ENCODE results near the gene RAB5IF. TPM values are rescaled to one million over a fixed set of nuclear protein-coding genes. Genes with fewer than 3 reads are reported as not detected.

Gene RAB5IF
- total and polyA plus RNA-seq, 10 donors: 67.8 to 131 (median 96.4) TPM

- peak; percentile 96 for DNase-seq
- Histone ChIP-seq H3K36me3 (peaks cover 0 to 9% (median 0%) of the 10 kb centered on the region in 6 donors), H3K4me1 (peaks cover 10 to 55% (median 40%) of the 10 kb centered on the region in 6 donors), H3K4me3 (peak within 1 kb of the TSS; percentile 69 to 92 (median 82)), H3K27ac (peak within 1 kb of the TSS; percentile 91 to 97 (median 95)), H3K27me3 (replicated peaks in 1 of 7) (peaks cover 0 to 11% (median 0%) of the 10 kb centered on the region in 7 donors), H3K9me3 (no peaks in the 10 kb centered on the region)
- intact Hi-C loops (cut with DNase I; ENCODE audit: low total_unique reads): no loop called here
- 1 to 2% (median 1%) methylated on average over 32 to 80 of the region's 80 CpGs; no CpG with 5 or more reads in 1 of the 5 donors for WGBS, 5 donors
- TF ChIP-seq POLR2A (IDR thresholded peaks at IDR 0.05) (peak in 1 of 3 donors; percentile 58), CTCF (IDR thresholded peaks at IDR 0.05 in 8 of 11, conservative IDR thresholded peaks at IDR 0.05 in 3 of 11) (no peak), POLR2AphosphoS5 (IDR thresholded peaks at IDR 0.05) (peak; percentile 80 to 92 (median 89))
Observed at GRCh38 chr20:36573103-36573797, 32.3 kb upstream of the RAB5IF start, which contains the start of gene TGIF2. TSS of gene TGIF2 (plus strand) at chr20:36573597. CDS start at chr20:36578775, 5,178 bp downstream.

GRCh38 chr20:36573798-36574365 lies 31.7 kb upstream of the RAB5IF start:
- H3K27me3 ChIP-seq (replicated peaks in 1 of 7): peaks cover 0 to 11% (median 0%) of the 10 kb centered on the region in 7 donors
- DNase-seq: peak; percentile 91
- TF ChIP-seq CTCF (IDR thresholded peaks at IDR 0.05 in 8 of 11, conservative IDR thresholded peaks at IDR 0.05 in 3 of 11) (no peak), POLR2A (IDR thresholded peaks at IDR 0.05) (no peak), POLR2AphosphoS5 (IDR thresholded peaks at IDR 0.05) (no peak)
- H3K27ac ChIP-seq: peak overlapping the region; percentile 91 to 97 (median 95)
- intact Hi-C loops (cut with DNase I; ENCODE audit: low total_unique reads): no loop called here
- H3K4me3 ChIP-seq: peak overlapping the region; percentile 69 to 92 (median 82)
- H3K9me3 ChIP-seq: no peaks in the 10 kb centered on the region
- H3K4me1 ChIP-seq: peaks cover 10 to 57% (median 40%) of the 10 kb centered on the region in 6 donors
- peaks cover 0 to 15% (median 3%) of the 10 kb centered on the region in 6 donors for H3K36me3 ChIP-seq
- 0 to 1% (median 0%) methylated on average over 16 to 53 of the region's 53 CpGs for WGBS, 5 donors

- H3K9me3 ChIP-seq: no peaks in the 10 kb centered on the region
- H3K27me3 ChIP-seq (replicated peaks in 1 of 7): peaks cover 0 to 11% (median 0%) of the 10 kb centered on the region in 7 donors
- H3K4me3 ChIP-seq: peak overlapping the region; percentile 69 to 92 (median 82)
- WGBS, 5 donors: 0 to 1% (median 1%) methylated on average over 15 to 64 of the region's 69 CpGs
- intact Hi-C loops (cut with DNase I; ENCODE audit: low total_unique reads): no loop called here
- peak overlapping the region; percentile 91 to 97 (median 95) for H3K27ac ChIP-seq
- TF ChIP-seq CTCF (IDR thresholded peaks at IDR 0.05 in 8 of 11, conservative IDR thresholded peaks at IDR 0.05 in 3 of 11) (no peak), POLR2AphosphoS5 (IDR thresholded peaks at IDR 0.05) (peak; percentile 54 to 85 (median 73)), POLR2A (IDR thresholded peaks at IDR 0.05) (no peak)
- H3K36me3 ChIP-seq: peaks cover 1 to 21% (median 8%) of the 10 kb centered on the region in 6 donors
- peaks cover 10 to 57% (median 40%) of the 10 kb centered on the region in 6 donors for H3K4me1 ChIP-seq
- DNase-seq: peak; percentile 89
Observed at GRCh38 chr20:36574366-36575135, 31.0 kb upstream of the RAB5IF start.

Measured in spleen (tissue), 11 donors.